ENCODE measurements around the gene UBASH3B.

The UBASH3B gene

DNA sequence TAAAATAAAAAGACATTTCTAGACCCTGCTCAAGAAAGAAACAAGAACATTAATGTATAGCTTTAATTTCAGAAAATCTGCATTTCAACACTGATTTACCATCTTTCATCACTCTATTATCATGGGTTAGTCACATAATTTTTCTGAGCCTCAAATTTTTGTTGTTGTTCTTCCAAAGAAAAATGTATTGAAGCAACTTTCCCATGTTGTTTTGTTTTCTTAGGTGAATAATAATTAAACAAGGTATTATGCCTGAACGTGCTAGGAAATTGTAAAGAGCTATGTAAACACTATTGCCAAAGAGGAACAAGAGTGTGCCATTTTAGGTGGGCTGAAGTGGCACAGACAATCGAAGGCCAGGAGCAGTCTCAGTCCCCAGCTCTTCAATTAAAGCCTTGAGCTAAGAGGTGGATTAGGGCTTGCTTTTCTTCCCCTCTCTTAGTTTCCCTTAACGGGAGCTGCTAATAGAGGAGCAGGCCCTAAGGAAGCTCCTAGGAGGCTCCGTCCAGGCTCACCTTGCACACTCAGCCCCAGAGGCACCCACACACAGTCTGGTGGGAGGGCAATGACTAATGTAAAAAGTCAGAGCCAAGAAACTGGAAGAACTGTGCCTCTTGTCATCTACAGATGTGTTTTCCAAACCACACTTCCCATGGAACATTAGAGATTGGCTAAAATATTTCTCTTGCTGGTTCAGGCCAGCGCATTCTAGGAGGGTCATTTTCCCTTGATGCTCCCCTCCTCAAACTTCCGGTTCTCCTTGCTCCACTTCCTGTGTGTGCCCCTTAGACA is 8.8 kb upstream of the UBASH3B start:
- TF ChIP-seq, protein P1, sequence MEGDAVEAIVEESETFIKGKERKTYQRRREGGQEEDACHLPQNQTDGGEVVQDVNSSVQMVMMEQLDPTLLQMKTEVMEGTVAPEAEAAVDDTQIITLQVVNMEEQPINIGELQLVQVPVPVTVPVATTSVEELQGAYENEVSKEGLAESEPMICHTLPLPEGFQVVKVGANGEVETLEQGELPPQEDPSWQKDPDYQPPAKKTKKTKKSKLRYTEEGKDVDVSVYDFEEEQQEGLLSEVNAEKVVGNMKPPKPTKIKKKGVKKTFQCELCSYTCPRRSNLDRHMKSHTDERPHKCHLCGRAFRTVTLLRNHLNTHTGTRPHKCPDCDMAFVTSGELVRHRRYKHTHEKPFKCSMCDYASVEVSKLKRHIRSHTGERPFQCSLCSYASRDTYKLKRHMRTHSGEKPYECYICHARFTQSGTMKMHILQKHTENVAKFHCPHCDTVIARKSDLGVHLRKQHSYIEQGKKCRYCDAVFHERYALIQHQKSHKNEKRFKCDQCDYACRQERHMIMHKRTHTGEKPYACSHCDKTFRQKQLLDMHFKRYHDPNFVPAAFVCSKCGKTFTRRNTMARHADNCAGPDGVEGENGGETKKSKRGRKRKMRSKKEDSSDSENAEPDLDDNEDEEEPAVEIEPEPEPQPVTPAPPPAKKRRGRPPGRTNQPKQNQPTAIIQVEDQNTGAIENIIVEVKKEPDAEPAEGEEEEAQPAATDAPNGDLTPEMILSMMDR (conservative IDR thresholded peaks at IDR 0.05; ENCODE audit: low read depth): no peak
- CTCF ChIA-PET: interaction anchor here (0.5 to 1.2 kb wide), 3 partner anchors 18 to 1163 kb away, joined by 3 to 5 read pairs (median 3); no protein-coding TSS in a partner anchor
- DNase-seq (ENCODE audit: low spot score): no peak
- POLR2A ChIA-PET (ENCODE audit: low non-redundant PET): no interaction called here
- no peak overlapping the region for H3K27ac ChIP-seq

DNA sequence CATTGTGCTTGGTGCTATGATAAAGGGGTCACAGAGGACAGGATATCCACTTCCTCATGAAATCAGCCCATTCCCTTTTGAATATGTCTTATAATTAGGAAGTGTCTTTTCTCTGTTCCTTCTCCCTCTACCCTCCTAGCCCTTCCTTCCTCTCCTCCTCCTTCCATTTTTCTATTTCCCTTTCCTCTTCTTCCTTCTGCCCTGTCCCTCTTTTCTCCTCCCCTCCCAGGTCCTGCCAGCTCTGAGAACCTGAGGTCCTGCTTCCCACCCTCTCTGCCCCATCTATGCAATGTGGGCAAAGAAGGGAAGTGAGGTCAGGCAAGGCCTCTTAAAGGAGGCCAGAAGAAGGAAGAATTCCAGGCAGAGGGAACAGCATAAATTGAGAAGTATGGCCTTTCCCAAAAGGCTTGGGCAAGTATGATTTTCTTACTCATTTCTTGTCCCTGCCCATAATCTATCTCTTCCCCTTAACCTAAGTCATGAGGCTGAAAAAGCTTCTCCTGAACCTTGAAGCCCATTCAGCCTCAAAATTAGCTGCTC is 7.7 kb upstream of the UBASH3B start:
- CTCF ChIA-PET: interaction anchor here (0.5 to 0.7 kb wide), 2 partner anchors 135 to 144 kb away, joined by 3 read pairs; no protein-coding TSS in a partner anchor
- POLR2A ChIA-PET (ENCODE audit: low non-redundant PET): no interaction called here
- no peak for DNase-seq (ENCODE audit: low spot score)
- TF ChIP-seq, protein P1 (conservative IDR thresholded peaks at IDR 0.05; ENCODE audit: low read depth): no peak
- H3K27ac ChIP-seq: no peak overlapping the region

DNA sequence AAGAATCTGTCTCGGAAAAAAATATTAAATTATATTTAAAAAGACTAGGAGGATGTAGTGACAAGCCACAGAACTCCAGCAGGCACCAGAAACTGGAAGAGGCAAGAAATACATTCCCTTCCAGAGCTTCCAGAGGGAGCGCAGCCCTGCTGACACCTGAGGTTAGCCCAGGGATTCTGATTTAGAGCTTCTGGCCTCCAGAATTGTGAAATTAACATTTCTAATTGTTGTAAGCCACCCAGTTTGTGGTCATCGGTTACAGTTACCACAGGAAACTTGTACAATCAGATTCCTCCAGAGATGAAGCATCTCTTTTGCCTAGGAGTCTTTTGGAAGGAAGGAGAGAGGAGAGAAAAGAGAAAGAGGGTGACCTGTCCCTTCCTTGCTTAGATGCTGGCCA is 6.4 kb upstream of the UBASH3B start:
- no peak overlapping the region for H3K27ac ChIP-seq
- POLR2A ChIA-PET (ENCODE audit: low non-redundant PET): no interaction called here
- CTCF ChIA-PET: interaction anchor here (1.0 kb wide), 1 partner anchor 17 kb away, joined by 3 read pairs; no protein-coding TSS in a partner anchor
- no peak for DNase-seq (ENCODE audit: low spot score)
- TF ChIP-seq, protein P1 (conservative IDR thresholded peaks at IDR 0.05; ENCODE audit: low read depth): no peak

- H3K27ac ChIP-seq: no peak overlapping the region
- ChIA-PET CTCF (no interaction called here), POLR2A (ENCODE audit: low non-redundant PET) (no interaction called here)
- TF ChIP-seq, protein P1 (conservative IDR thresholded peaks at IDR 0.05; ENCODE audit: low read depth): no peak
- DNase-seq (ENCODE audit: low spot score): no peak
Observed at GRCh38 chr11:122650619-122651018, 4.9 kb upstream of the UBASH3B start.

DNA sequence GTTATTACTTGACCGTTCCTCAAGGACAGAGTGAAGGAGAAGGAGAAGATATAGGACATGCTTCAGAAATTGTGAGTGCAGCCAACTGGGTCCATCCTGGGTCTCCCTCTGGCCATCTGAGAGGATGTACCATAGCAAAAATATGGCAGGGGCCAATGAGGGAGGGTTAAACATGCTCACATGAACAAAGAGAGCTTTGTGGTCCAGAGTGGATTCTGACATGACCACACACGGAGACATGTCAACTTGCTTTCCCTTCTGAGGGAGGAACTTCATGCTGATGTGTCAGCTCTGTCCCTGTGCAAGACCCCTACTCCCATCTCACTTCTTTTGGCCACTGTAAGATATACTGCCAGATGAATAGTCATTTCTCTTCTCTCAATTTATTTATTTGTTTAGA is 3.0 kb upstream of the UBASH3B start:
- no peak for DNase-seq (ENCODE audit: low spot score)
- POLR2A ChIA-PET (ENCODE audit: low non-redundant PET): no interaction called here
- CTCF ChIA-PET: no interaction called here
- TF ChIP-seq, protein P1 (conservative IDR thresholded peaks at IDR 0.05; ENCODE audit: low read depth): no peak
- no peak overlapping the region for H3K27ac ChIP-seq

DNA sequence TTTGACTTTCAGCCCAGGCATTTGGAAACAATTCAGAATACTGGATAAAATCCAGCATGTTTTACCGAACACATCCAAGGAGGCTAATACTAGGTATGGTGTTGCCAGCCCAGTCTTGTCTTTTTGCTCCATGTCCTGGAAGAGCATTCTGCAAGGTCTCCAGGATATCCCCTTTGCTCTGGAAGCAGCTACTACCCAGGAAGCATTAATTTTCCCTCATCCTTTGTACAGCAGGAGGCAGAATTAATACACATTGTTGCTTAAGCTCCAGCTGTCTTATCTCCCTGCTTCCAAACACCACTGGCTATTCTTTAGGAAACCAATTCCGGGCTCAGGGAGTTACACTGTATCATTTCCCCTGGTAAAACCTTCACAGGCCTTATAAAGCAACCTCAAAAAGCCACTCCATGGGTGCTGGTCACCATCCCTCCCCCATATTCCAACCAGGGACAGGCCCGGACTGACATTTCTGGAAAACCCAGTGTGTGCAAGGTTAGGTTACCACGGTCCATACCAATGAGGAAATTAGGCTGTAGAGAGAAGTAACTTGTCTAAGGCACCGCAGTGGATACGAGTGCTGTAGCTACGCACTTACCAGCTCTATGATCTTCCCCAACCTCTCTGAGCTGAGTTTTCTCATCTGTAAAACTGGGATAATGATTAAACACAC is 1.5 kb upstream of the UBASH3B start:
- TF ChIP-seq, protein P1 (conservative IDR thresholded peaks at IDR 0.05; ENCODE audit: low read depth): no peak
- ChIA-PET POLR2A (ENCODE audit: low non-redundant PET) (no interaction called here), CTCF (no interaction called here)
- no peak for DNase-seq (ENCODE audit: low spot score)
- H3K27ac ChIP-seq: no peak overlapping the region
